ENCODE data around the gene SLC12A8. TPM values are rescaled to one million over a fixed set of nuclear protein-coding genes. Genes with fewer than 3 reads are reported as not detected.

SLC12A8 gene
- total and polyA plus RNA-seq, 2 experiments from 2014 or later = 6.9 to 15.9 TPM

- TF ChIP-seq, protein P1, sequence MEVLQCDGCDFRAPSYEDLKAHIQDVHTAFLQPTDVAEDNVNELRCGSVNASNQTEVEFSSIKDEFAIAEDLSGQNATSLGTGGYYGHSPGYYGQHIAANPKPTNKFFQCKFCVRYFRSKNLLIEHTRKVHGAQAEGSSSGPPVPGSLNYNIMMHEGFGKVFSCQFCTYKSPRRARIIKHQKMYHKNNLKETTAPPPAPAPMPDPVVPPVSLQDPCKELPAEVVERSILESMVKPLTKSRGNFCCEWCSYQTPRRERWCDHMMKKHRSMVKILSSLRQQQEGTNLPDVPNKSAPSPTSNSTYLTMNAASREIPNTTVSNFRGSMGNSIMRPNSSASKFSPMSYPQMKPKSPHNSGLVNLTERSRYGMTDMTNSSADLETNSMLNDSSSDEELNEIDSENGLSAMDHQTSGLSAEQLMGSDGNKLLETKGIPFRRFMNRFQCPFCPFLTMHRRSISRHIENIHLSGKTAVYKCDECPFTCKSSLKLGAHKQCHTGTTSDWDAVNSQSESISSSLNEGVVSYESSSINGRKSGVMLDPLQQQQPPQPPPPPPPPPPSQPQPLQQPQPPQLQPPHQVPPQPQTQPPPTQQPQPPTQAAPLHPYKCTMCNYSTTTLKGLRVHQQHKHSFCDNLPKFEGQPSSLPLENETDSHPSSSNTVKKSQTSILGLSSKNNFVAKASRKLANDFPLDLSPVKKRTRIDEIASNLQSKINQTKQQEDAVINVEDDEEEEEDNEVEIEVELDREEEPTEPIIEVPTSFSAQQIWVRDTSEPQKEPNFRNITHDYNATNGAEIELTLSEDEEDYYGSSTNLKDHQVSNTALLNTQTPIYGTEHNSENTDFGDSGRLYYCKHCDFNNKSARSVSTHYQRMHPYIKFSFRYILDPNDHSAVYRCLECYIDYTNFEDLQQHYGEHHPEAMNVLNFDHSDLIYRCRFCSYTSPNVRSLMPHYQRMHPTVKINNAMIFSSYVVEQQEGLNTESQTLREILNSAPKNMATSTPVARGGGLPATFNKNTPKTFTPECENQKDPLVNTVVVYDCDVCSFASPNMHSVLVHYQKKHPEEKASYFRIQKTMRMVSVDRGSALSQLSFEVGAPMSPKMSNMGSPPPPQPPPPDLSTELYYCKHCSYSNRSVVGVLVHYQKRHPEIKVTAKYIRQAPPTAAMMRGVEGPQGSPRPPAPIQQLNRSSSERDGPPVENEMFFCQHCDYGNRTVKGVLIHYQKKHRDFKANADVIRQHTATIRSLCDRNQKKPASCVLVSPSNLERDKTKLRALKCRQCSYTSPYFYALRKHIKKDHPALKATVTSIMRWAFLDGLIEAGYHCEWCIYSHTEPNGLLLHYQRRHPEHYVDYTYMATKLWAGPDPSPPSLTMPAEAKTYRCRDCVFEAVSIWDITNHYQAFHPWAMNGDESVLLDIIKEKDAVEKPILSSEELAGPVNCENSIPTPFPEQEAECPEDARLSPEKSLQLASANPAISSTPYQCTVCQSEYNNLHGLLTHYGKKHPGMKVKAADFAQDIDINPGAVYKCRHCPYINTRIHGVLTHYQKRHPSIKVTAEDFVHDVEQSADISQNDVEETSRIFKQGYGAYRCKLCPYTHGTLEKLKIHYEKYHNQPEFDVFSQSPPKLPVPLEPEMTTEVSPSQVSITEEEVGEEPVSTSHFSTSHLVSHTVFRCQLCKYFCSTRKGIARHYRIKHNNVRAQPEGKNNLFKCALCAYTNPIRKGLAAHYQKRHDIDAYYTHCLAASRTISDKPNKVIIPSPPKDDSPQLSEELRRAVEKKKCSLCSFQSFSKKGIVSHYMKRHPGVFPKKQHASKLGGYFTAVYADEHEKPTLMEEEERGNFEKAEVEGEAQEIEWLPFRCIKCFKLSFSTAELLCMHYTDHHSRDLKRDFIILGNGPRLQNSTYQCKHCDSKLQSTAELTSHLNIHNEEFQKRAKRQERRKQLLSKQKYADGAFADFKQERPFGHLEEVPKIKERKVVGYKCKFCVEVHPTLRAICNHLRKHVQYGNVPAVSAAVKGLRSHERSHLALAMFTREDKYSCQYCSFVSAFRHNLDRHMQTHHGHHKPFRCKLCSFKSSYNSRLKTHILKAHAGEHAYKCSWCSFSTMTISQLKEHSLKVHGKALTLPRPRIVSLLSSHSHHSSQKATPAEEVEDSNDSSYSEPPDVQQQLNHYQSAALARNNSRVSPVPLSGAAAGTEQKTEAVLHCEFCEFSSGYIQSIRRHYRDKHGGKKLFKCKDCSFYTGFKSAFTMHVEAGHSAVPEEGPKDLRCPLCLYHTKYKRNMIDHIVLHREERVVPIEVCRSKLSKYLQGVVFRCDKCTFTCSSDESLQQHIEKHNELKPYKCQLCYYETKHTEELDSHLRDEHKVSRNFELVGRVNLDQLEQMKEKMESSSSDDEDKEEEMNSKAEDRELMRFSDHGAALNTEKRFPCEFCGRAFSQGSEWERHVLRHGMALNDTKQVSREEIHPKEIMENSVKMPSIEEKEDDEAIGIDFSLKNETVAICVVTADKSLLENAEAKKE (CRISPR knock-in tag; IDR thresholded peaks at IDR 0.05) = no peak
- no peak for TF ChIP-seq STAT1 (IDR thresholded peaks at IDR 0.05; ENCODE audit: unreplicated experiment)
- TF ChIP-seq, protein P2, sequence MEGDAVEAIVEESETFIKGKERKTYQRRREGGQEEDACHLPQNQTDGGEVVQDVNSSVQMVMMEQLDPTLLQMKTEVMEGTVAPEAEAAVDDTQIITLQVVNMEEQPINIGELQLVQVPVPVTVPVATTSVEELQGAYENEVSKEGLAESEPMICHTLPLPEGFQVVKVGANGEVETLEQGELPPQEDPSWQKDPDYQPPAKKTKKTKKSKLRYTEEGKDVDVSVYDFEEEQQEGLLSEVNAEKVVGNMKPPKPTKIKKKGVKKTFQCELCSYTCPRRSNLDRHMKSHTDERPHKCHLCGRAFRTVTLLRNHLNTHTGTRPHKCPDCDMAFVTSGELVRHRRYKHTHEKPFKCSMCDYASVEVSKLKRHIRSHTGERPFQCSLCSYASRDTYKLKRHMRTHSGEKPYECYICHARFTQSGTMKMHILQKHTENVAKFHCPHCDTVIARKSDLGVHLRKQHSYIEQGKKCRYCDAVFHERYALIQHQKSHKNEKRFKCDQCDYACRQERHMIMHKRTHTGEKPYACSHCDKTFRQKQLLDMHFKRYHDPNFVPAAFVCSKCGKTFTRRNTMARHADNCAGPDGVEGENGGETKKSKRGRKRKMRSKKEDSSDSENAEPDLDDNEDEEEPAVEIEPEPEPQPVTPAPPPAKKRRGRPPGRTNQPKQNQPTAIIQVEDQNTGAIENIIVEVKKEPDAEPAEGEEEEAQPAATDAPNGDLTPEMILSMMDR (conservative IDR thresholded peaks at IDR 0.05; ENCODE audit: low read depth in 2 of 2) = no peak
- TF ChIP-seq REST (IDR thresholded peaks at IDR 0.05; ENCODE audit: unreplicated experiment) = no peak
- TF ChIP-seq JUNB (IDR thresholded peaks at IDR 0.05; ENCODE audit: unreplicated experiment) = no peak
- no peak for TF ChIP-seq CREB1 (CRISPR knock-in tag; IDR thresholded peaks at IDR 0.05; ENCODE audit: low read depth)
- no peak for TF ChIP-seq ZNF331 (CRISPR knock-in tag; IDR thresholded peaks at IDR 0.05; ENCODE audit: low read depth)
Observed at GRCh38 chr3:125132815-125133214, 79.7 kb downstream of the SLC12A8 start (continued).
